Brain microvascular endothelial cell (primary cell): ENCODE data around the gene VAMP8.
"Not testable (repeated sequence)": the region's sequence is repeated elsewhere in the genome, so short reads cannot be mapped to it uniquely, and the experiment has no call there.

Experiments used
- DNase-seq: peaks from one replicate; pipeline ENCODE4 v3.0.0-alpha.2; 2020
- H3K27ac ChIP-seq: fragments of 250-450 bp; sonication (Bioruptor Pico); 2 replicates; pipeline ENCODE4 v1.5.1; 2020; ENCODE audit warnings: mild to moderate bottlenecking, moderate library complexity
- H3K27me3 ChIP-seq: fragments of 250-450 bp; sonication (Bioruptor Pico); replicated peaks from 2 replicates; pipeline ENCODE4 v1.5.1; 2020; ENCODE audit warnings: mild to moderate bottlenecking
- H3K36me3 ChIP-seq: fragments of 250-450 bp; sonication (Bioruptor Pico); replicated peaks from 2 replicates; pipeline ENCODE4 v1.5.1; 2020; ENCODE audit warnings: mild to moderate bottlenecking
- H3K4me3 ChIP-seq: 2 replicates; pipeline ENCODE4 v1.5.1; 2011; ENCODE audit warnings: low read depth, mild to moderate bottlenecking, control low read depth, low read length, moderate library complexity
- CTCF ChIP-seq: IDR thresholded peaks from 2 replicates; pipeline ENCODE4 v1.5.1; 2011; ENCODE audit warnings: low read depth, mild to moderate bottlenecking, moderate library complexity, low read length, control low read depth, inconsistent platforms; ENCODE audit errors: missing control alignments
- in situ Hi-C: cut with HindIII; loops from 2 replicates; pipeline ENCODE4 v1.10.0; 2017; ENCODE audit warnings: low sequenced_read_pairs, low pct_ligation_motif_present

The VAMP8 gene

GRCh38 chr2:85600951-85601770 is 23.8 kb downstream of the VAMP8 start:
- TF ChIP-seq CTCF, result no peak
- no peak for DNase-seq
- Histone ChIP-seq H3K36me3 (peaks cover 15% of the 10 kb centered on the region), H3K27me3 (no peaks in the 10 kb centered on the region), H3K27ac (no peak overlapping the region), H3K4me3 (peak overlapping the region; percentile 96)
- in situ Hi-C loops, result no loop called here

- in situ Hi-C loops, result no loop called here
- peak overlapping the region; percentile 96 for H3K4me3 ChIP-seq
- DNase-seq, result no peak
- H3K27me3 ChIP-seq, result no peaks in the 10 kb centered on the region
- H3K27ac ChIP-seq, result peak overlapping the region; percentile 14
- peaks cover 9% of the 10 kb centered on the region for H3K36me3 ChIP-seq
- TF ChIP-seq CTCF, result no peak
These were observed 24.5 kb downstream of the VAMP8 start for GRCh38 chr2:85601771-85602475.

- Histone ChIP-seq H3K27me3 (no peaks in the 10 kb centered on the region), H3K4me3 (peak within 1 kb of the TSS; percentile 96), H3K36me3 (peaks cover 2% of the 10 kb centered on the region), H3K27ac (peak within 1 kb of the TSS; percentile 53)
- in situ Hi-C loops, result no loop called here
- peak; percentile 25 for TF ChIP-seq CTCF
- peak; percentile 78 for DNase-seq
These were observed 25.3 kb downstream of the VAMP8 start, which contains the start of gene TMEM150A for GRCh38 chr2:85602476-85603234. TMEM150A (minus strand) TSS chr2:85602698; CDS start chr2:85601948, 750 bp downstream.

GRCh38 chr2:85604133-85604444 is 26.7 kb downstream of the VAMP8 start:
- H3K36me3 ChIP-seq, DNase-seq, in situ Hi-C loops, H3K27me3 ChIP-seq, H3K4me3 ChIP-seq, H3K27ac ChIP-seq: not testable (repeated sequence)

- Histone ChIP-seq H3K36me3 (peaks cover 9% of the 10 kb centered on the region), H3K27ac (no peak overlapping the region), H3K27me3 (no peaks in the 10 kb centered on the region), H3K4me3 (no peak overlapping the region)
- TF ChIP-seq CTCF, result no peak
- in situ Hi-C loops, result no loop called here
- DNase-seq, result no peak
These were observed 27.4 kb downstream of the VAMP8 start for GRCh38 chr2:85604568-85605339.
